Mesenchymal stem cell (in vitro differentiated cells and primary cell): ENCODE data around the gene RALGPS1.

ENCODE experiments used
- DNase-seq: peaks from one replicate; pipeline ENCODE4 v3.0.0-alpha.2; 2013
- H2AFZ ChIP-seq: one replicate; pipeline ENCODE4 v1.6.1; 2013; ENCODE audit warnings: low read depth, mild to moderate bottlenecking, control low read depth, inconsistent platforms, low read length, moderate library complexity
- H2AK5ac ChIP-seq: 2 replicates; pipeline ENCODE4 v1.6.1; 2013; ENCODE audit warnings: low read length, moderate library complexity, mild to moderate bottlenecking, inconsistent platforms; ENCODE audit not compliant: severe bottlenecking
- H2BK120ac ChIP-seq: one replicate; pipeline ENCODE4 v1.6.1; 2013; ENCODE audit warnings: low read depth, mild to moderate bottlenecking, inconsistent platforms, low read length, moderate library complexity
- H2BK12ac ChIP-seq, 2 experiments: one replicate each; pipeline ENCODE4 v1.6.1; 2013; ENCODE audit warnings: inconsistent platforms in 2 of 2, low read length in 2 of 2, mild to moderate bottlenecking in 2 of 2, moderate library complexity in 2 of 2, control low read depth in 1 of 2
- H2BK15ac ChIP-seq: one replicate; pipeline ENCODE4 v1.6.1; 2013; ENCODE audit warnings: mild to moderate bottlenecking, low read depth, inconsistent platforms; ENCODE audit not compliant: poor library complexity, severe bottlenecking
- H2BK5ac ChIP-seq: 2 replicates; pipeline ENCODE4 v1.6.1; 2013; ENCODE audit warnings: low read depth, mild to moderate bottlenecking, low read length, control low read depth, inconsistent platforms; ENCODE audit not compliant: poor library complexity, severe bottlenecking
- H3K14ac ChIP-seq, 2 experiments: one replicate each; pipeline ENCODE4 v1.6.1; 2013; ENCODE audit warnings: inconsistent platforms in 2 of 2, low read length in 2 of 2, control low read depth in 1 of 2, mild to moderate bottlenecking in 1 of 2, moderate library complexity in 1 of 2
- H3K18ac ChIP-seq, 2 experiments: one replicate each; pipeline ENCODE4 v1.6.1; 2013; ENCODE audit warnings: inconsistent platforms in 2 of 2, low read length in 2 of 2, control low read depth in 1 of 2, low read depth in 1 of 2, mild to moderate bottlenecking in 1 of 2
- H3K23ac ChIP-seq, 2 experiments: one replicate each; pipeline ENCODE4 v1.6.1; 2013; ENCODE audit warnings: inconsistent platforms in 2 of 2, low read length in 2 of 2, mild to moderate bottlenecking in 2 of 2, moderate library complexity in 2 of 2, control low read depth in 1 of 2
- H3K27ac ChIP-seq: 2 replicates; pipeline ENCODE4 v1.5.1; 2013; ENCODE audit warnings: mild to moderate bottlenecking, moderate library complexity, low read length, control low read depth, inconsistent platforms; ENCODE audit not compliant: poor library complexity, severe bottlenecking
- H3K27me3 ChIP-seq, 2 experiments: 2 replicates each; pipeline versions ENCODE4 v1.6.1 to v1.7.0; 2013; ENCODE audit warnings: low read length in 2 of 2, mild to moderate bottlenecking in 2 of 2, moderate library complexity in 2 of 2, control low read depth in 1 of 2, inconsistent platforms in 1 of 2; ENCODE audit not compliant: control insufficient read depth in 1 of 2, insufficient read depth in 1 of 2
- H3K36me3 ChIP-seq, 2 experiments: 2 replicates each; pipeline versions ENCODE4 v1.6.1 to v1.7.0; 2013; ENCODE audit warnings: low read length in 2 of 2, control low read depth in 1 of 2, inconsistent platforms in 1 of 2, low read depth in 1 of 2, mild to moderate bottlenecking in 1 of 2; ENCODE audit not compliant: insufficient read depth in 2 of 2, control insufficient read depth in 1 of 2
- H3K4ac ChIP-seq, 2 experiments: one replicate each; pipeline ENCODE4 v1.6.1; 2013; ENCODE audit warnings: inconsistent platforms in 2 of 2, low read length in 2 of 2, mild to moderate bottlenecking in 2 of 2, moderate library complexity in 2 of 2, control low read depth in 1 of 2, low read depth in 1 of 2
- H3K4me1 ChIP-seq: 2 replicates; pipeline ENCODE4 v1.6.1; 2013; ENCODE audit warnings: low read depth, low read length, control low read depth; ENCODE audit not compliant: control insufficient read depth, insufficient read depth
- H3K4me2 ChIP-seq: 2 replicates; pipeline ENCODE4 v1.6.1; 2013; ENCODE audit warnings: low read length, mild to moderate bottlenecking, inconsistent platforms; ENCODE audit not compliant: poor library complexity, severe bottlenecking
- H3K4me3 ChIP-seq, 2 experiments: 2 replicates each; pipeline versions ENCODE4 v1.5.1 to v1.7.0; 2013; ENCODE audit warnings: low read length in 2 of 2, mild to moderate bottlenecking in 2 of 2, control low read depth in 1 of 2, low read depth in 1 of 2; ENCODE audit not compliant: insufficient read depth in 1 of 2
- H3K79me1 ChIP-seq: replicated peaks from 2 replicates; pipeline ENCODE4 v1.6.1; 2013; ENCODE audit warnings: mild to moderate bottlenecking, control low read depth, low read length, inconsistent platforms; ENCODE audit not compliant: poor library complexity, severe bottlenecking
- H3K9ac ChIP-seq: 2 replicates; pipeline ENCODE4 v1.7.0; 2013; ENCODE audit warnings: mild to moderate bottlenecking, low read length, moderate library complexity
- H3K9me3 ChIP-seq: 2 replicates; pipeline ENCODE4 v1.7.0; 2013; ENCODE audit warnings: mild to moderate bottlenecking, low read length; ENCODE audit not compliant: control insufficient read depth
- H4K8ac ChIP-seq: one replicate; pipeline ENCODE4 v1.6.1; 2013; ENCODE audit warnings: inconsistent platforms, mild to moderate bottlenecking, low read length, moderate library complexity
- H4K91ac ChIP-seq: one replicate; pipeline ENCODE4 v1.6.1; 2013; ENCODE audit warnings: mild to moderate bottlenecking, low read length, inconsistent platforms
- WGBS: methylation state at CpG from one replicate; pipeline ENCODE4 v1.1.7; 2013; ENCODE audit warnings: mixed read lengths; 5-methylcytosine and 5-hydroxymethylcytosine counted together

RALGPS1 gene

GRCh38 chr9:127186806-127187205, 272.2 kb downstream of the RALGPS1 start:
- peak overlapping the region; percentile 82 for H3K9ac ChIP-seq
- no peak overlapping the region for H3K23ac ChIP-seq
- peak overlapping the region; percentile 60 to 92 for H3K18ac ChIP-seq
- peaks cover 13% of the 10 kb centered on the region for H3K4me1 ChIP-seq
- peak overlapping the region; percentile 81 for H4K91ac ChIP-seq
- H3K14ac ChIP-seq = no peak overlapping the region
- H2AFZ ChIP-seq = no peak overlapping the region
- H3K36me3 ChIP-seq = no peaks in the 10 kb centered on the region
- H3K4ac ChIP-seq = peak overlapping the region; percentile 68 to 71
- H3K4me2 ChIP-seq = no peak overlapping the region
- H2BK5ac ChIP-seq = no peak overlapping the region
- H3K4me3 ChIP-seq = no peak overlapping the region
- H3K9me3 ChIP-seq = no peaks in the 10 kb centered on the region
- H3K79me1 ChIP-seq = no peaks in the 10 kb centered on the region
- DNase-seq = peak; percentile 40
- peak overlapping the region; percentile 62 for H2BK120ac ChIP-seq
- no peak overlapping the region for H3K27ac ChIP-seq
- peak overlapping the region; percentile 94 to 98 for H2BK12ac ChIP-seq
- H3K27me3 ChIP-seq = no peaks in the 10 kb centered on the region
- peak overlapping the region; percentile 70 for H4K8ac ChIP-seq
- 93% methylated on average over 7 of the region's 7 CpGs for WGBS
- H2BK15ac ChIP-seq = peak overlapping the region; percentile 31
- no peak overlapping the region for H2AK5ac ChIP-seq

- Histone ChIP-seq H2AFZ (no peak overlapping the region), H3K23ac (no peak overlapping the region), H2BK15ac (no peak overlapping the region), H3K4ac (peak overlapping the region; percentile 5 to 71), H2BK5ac (no peak overlapping the region), H2BK12ac (peak overlapping the region; percentile 94 to 98), H3K4me3 (peak overlapping the region in 1 of 2 experiments; percentile 14), H3K4me2 (peak overlapping the region; percentile 46), H3K18ac (peak overlapping the region; percentile 60 to 92), H3K9ac (peak overlapping the region; percentile 82), H3K4me1 (peaks cover 13% of the 10 kb centered on the region), H3K79me1 (no peaks in the 10 kb centered on the region), H3K27ac (peak overlapping the region; percentile 36), H2AK5ac (peak overlapping the region; percentile 43), H4K8ac (peak overlapping the region; percentile 52), H2BK120ac (peak overlapping the region; percentile 62), H3K14ac (no peak overlapping the region), H3K36me3 (no peaks in the 10 kb centered on the region), H4K91ac (peak overlapping the region; percentile 81), H3K9me3 (no peaks in the 10 kb centered on the region), H3K27me3 (no peaks in the 10 kb centered on the region)
- 41% methylated on average over 14 of the region's 14 CpGs for WGBS
- DNase-seq = peak; percentile 98
These were observed 272.8 kb downstream of the RALGPS1 start for GRCh38 chr9:127187231-127187956.

GRCh38 chr9:127188396-127188795, 273.8 kb downstream of the RALGPS1 start:
- Histone ChIP-seq H3K27me3 (peaks cover 0 to 6% of the 10 kb centered on the region in 2 experiments), H4K8ac (no peak overlapping the region), H2AFZ (no peak overlapping the region), H4K91ac (no peak overlapping the region), H2AK5ac (no peak overlapping the region), H3K9me3 (no peaks in the 10 kb centered on the region), H3K14ac (no peak overlapping the region), H3K79me1 (no peaks in the 10 kb centered on the region), H3K4ac (peak overlapping the region in 1 of 2 experiments; percentile 13), H3K27ac (no peak overlapping the region), H3K4me3 (no peak overlapping the region), H2BK5ac (no peak overlapping the region), H3K4me2 (no peak overlapping the region), H3K18ac (peak overlapping the region; percentile 7 to 11), H2BK120ac (no peak overlapping the region), H2BK15ac (no peak overlapping the region), H3K9ac (peak overlapping the region; percentile 49), H2BK12ac (peak overlapping the region in 1 of 2 experiments; percentile 75), H3K4me1 (peaks cover 11% of the 10 kb centered on the region), H3K23ac (no peak overlapping the region), H3K36me3 (no peaks in the 10 kb centered on the region)
- no peak for DNase-seq
- 100% methylated on average over 3 of the region's 4 CpGs for WGBS

- Histone ChIP-seq H3K9me3 (no peaks in the 10 kb centered on the region), H4K91ac (no peak overlapping the region), H3K36me3 (no peaks in the 10 kb centered on the region), H2AFZ (no peak overlapping the region), H2BK15ac (no peak overlapping the region), H2BK120ac (no peak overlapping the region), H3K4ac (no peak overlapping the region), H3K9ac (no peak overlapping the region), H2BK12ac (peak overlapping the region in 1 of 2 experiments; percentile 14), H3K18ac (no peak overlapping the region), H2AK5ac (no peak overlapping the region), H3K27me3 (peaks cover 0 to 8% of the 10 kb centered on the region in 2 experiments), H3K4me2 (no peak overlapping the region), H3K79me1 (no peaks in the 10 kb centered on the region), H2BK5ac (no peak overlapping the region), H3K23ac (no peak overlapping the region), H3K4me1 (peaks cover 10% of the 10 kb centered on the region), H4K8ac (no peak overlapping the region), H3K27ac (no peak overlapping the region), H3K4me3 (no peak overlapping the region), H3K14ac (no peak overlapping the region)
- no peak for DNase-seq
- WGBS = 83% methylated on average over 5 of the region's 5 CpGs
These were observed 275.0 kb downstream of the RALGPS1 start for GRCh38 chr9:127189628-127190027.
